Tongue (tissue), 2 donors: Measurements from ENCODE around the gene TRPM6. TPM values are rescaled to one million over a fixed set of nuclear protein-coding genes. Genes with fewer than 3 reads are reported as not detected.
A peak's percentile ranks its signal among the peaks of the same experiment; 100 is the strongest.
"Not testable (repeated sequence)": the region's sequence is repeated elsewhere in the genome, so short reads cannot be mapped to it uniquely, and the experiment has no call there.

Source experiments
- DNase-seq: peaks from one replicate; pipeline ENCODE4 v3.0.0-alpha.2; 2015
- total RNA-seq: library from RNA; depleted of rRNA; stranded (reverse); fragments of >200 nt; gene quantifications from one replicate; pipeline ENCODE4 v1.2.3, GENCODE V29; 2014

TRPM6 gene
- total RNA-seq, 1 donor from 2014 or later: 0.72 TPM

GRCh38 chr9:74855072-74855471 lies 32.6 kb downstream of the TRPM6 start:
- DNase-seq: no peak

GRCh38 chr9:74853024-74853423 lies 34.7 kb downstream of the TRPM6 start:
- not testable (repeated sequence) for DNase-seq

GRCh38 chr9:74848153-74848525 lies 39.6 kb downstream of the TRPM6 start:
- no peak for DNase-seq

DNA sequence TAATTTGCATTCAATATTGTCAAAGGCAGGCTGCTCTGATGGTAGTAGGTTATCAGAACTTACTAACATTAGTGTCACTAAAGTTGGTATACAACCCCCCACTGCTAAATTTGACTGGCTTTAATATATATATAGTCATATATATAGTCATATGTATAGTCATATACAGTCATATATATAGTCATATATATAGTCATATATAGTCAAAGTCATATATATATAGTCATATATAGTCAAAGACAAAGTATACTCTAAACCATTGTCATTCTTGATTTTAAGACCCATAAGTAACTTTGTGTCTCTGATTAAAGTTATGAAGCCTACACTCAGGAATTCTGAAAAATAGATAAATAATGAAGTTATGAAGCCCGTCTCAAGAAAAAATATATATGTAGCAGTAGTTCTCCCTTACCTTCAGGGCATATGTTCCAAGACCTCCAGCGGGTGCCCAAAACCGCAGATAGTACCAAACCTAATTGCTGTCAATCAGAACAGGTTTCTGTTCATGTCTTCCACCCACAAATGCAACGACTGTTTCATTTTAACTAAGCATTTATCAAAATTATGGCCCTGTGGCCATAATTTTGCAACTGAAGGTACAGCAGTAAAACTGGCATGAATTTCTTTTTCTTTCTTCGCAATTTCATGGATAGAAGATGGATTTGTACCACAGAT lies 40.1 kb downstream of the TRPM6 start:
- no peak for DNase-seq

GRCh38 chr9:74846766-74847165 lies 41.0 kb downstream of the TRPM6 start:
- no peak for DNase-seq

DNA sequence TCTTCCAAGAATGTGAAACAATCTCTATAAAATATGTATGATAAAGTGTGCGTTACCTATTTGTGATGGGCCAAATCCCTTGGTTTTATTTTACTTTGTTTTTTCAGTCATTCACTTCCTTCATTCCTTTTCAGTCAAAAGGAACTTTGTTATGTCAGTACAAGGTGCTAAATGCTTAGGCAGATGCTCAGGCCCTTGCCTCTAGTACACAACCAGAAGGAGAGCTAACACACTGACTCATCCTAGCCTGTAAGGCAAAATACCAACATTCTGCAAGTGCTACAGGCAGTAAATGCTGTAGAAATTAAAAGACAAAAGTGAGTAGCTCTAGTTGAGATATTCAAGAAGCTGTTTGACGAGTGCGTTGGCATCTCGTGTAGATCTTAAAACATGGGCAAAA lies 49.4 kb downstream of the TRPM6 start:
- peak; percentile 4 for DNase-seq

DNA sequence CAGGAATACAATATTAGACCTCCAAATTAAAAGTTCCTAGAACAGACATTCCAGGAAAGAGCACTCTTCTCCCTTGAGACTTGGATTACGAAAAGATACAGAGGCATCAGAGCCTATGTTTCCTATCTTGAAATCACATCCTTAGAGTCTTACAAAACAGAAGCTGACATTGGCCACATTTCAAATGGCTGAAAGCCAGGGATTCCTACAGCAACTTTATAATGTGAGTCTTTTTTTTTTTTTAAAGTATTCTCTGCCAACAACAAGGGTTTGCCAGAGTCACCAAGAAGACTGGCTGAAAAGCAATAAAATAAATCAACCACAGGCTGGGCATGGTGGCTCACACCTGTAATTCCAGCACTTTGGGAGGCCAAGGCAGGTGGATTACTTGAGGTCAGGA lies 63.1 kb downstream of the TRPM6 start:
- peak; percentile 58 for DNase-seq

- no peak for DNase-seq
Observed at GRCh38 chr9:74821636-74822035, 66.1 kb downstream of the TRPM6 start.

- no peak for DNase-seq
Observed at GRCh38 chr9:74817816-74818215, 69.9 kb downstream of the TRPM6 start.

- DNase-seq: no peak
Observed at GRCh38 chr9:74817281-74817810, 70.4 kb downstream of the TRPM6 start.

DNA sequence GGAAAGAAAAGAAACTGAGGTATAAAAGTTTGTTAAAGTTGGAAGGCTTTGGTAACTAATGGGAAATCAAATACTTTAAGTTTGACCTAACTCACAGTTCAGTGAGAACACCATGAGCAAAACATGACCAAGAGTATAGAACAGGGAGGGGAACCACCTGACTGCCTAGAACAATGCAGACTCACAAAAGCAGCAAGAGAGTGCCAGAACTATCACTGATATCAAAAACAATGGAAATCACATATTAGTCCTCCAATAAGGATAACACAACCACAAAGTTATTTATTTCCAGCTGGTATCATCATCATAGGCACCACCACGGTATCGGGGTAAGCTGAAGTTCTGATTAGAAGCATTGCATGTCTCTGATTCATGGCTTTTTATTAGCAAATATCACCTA lies 77.5 kb downstream of the TRPM6 start:
- no peak for DNase-seq

DNA sequence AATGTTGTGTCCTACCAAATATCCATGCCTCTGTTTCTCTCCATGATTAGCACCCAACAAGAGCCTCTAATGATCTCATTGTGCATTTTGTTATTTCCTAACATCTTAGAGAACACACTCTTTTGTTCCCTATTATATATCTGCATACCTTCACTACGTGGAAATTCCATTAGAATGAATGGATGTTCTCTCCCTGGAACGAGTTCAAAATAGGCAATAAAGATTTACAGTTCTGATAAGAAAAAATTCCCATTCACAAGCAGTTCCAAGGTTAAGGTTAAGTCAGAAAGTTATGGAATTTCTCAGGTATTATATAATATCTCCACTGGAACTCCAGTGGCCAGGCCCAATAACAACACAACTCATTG lies 83.7 kb downstream of the TRPM6 start:
- no peak for DNase-seq

DNA sequence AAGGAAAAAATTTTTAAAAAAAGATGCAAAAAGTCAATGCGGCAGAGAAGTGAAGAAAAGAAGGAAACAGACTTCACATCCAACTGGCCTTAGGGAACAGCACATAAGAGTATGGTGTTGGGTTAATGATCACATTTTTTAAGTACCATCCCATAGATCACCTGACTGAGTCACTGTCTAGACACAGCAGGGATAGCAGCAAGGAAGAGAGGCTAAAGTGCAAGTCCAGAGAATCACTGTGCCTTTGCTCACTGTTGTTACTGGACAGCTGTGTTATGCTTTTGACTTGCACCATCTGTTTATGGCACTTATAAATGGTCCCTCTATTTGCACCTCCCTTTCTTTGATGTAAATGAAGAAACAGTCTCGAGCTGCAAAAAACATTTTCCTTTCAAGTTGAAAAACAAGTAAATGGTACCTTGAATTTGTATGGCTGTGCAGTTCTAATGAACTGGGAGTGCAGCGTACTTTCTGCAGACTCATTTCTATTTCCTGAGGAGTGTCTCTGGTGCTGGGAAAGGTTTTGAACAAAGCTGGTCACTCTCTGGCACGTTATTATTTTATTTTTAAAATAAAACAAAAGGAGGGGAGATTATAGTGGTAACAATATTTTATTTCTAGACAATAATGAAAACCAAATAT lies 84.2 kb downstream of the TRPM6 start:
- DNase-seq: no peak

DNA sequence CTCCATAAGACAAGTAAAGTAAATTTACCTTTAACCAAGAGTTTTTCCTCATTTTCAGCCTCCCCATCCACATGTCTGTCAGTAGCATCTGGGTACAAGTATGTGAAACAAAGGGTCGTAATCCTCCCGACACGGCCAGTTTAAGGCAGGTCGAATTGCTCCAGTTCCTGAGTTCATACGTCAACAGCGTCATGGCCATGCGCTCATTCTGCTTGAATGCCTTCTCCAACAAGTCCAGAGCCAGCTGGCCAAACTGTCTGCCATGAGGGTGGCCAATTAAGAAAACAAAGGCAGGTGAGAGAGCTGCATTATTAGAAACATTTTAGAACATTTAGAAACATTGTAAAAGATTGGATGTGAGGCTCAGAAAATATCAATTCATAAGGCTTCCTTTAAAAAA lies 87.5 kb downstream of the TRPM6 start:
- DNase-seq: no peak

- DNase-seq: no peak
Observed at GRCh38 chr9:74795803-74796202, 91.9 kb downstream of the TRPM6 start.

GRCh38 chr9:74795081-74795480 lies 92.6 kb downstream of the TRPM6 start:
- no peak for DNase-seq

DNA sequence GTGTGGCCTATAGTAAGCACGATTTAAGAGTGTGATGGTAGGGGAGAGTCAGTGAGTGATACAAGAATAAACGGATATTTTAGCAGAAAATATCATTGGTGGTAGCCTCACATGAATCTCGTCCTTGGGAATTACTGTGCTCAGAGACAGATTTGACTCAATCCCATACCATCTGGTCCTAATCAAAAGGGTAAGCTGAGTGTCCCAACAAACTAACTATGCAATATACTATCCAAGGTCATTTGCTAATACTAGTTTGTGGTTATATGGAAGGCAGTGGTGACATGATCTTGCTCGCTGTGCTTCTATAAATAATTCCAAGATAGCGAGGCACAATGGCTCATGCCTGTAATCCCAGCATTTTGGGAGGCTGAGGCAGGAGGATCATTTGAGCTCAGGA lies 103.2 kb downstream of the TRPM6 start:
- no peak for DNase-seq

GRCh38 chr9:74783408-74783807 lies 104.3 kb downstream of the TRPM6 start:
- DNase-seq: no peak

DNA sequence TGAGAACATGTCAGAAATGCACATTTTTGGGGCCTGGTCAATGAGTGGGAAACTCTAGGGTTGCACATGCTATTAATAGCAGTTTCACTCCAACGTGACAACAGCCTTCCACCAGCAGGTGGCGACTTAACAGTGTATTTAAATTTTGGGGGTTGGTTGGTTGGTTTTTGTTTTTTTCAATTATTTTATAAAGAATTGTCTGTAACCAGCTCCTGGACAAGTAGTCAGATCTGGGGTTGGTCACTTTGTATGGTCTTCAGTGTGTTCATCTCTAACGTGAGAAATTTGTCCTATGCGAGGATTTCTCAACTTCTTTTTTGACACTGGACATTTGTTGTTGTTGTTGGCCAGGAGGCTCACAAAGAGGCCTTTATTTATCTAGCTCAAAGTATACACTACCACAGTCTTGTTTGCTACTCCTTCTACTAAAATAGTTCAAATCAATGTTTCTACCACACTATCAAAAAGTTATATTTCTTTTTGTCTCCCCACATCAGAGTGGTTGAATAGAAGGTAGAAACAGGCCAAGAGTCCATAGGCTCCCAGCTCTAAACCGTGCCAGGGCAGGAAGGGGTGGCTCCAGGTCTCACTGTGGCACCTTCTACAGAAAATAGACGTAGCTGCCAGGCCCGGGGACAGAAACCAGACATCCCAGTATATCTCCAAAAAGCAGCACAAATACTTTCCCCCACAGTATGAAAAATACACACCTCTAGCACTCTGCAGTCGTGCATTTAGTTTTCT lies 110.4 kb downstream of the TRPM6 start:
- peak; percentile 80 for DNase-seq

- no peak for DNase-seq
Observed at GRCh38 chr9:74775396-74775795, 112.3 kb downstream of the TRPM6 start.

DNA sequence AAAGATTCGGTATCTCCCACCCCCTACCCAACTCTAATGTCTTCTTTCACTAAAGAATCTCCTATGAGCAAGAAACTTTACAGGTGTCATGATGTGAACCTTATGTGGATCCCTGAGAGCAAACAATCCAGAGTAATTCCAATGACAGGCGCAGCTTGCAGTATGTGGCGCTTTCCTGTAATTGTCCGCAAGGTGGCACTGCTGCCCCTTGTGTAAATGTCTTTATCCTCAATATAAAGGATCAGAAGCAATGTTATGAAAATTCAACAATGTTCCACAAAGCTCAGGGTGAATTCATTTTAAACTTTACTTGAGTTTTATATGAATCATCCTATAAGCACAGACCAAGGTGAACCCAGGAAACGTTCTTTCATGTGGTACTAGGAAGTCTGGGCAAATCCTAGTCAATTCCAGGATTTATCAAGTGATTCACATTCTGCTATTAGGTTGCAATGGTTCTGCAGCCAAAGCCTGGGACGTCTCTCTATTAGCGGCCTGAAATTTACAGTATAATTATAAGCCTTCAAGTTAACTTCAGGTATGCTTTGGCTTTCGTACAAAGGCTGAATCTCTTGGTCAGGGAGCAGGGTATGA lies 113.7 kb downstream of the TRPM6 start:
- DNase-seq: peak; percentile 91

GRCh38 chr9:74772121-74772520 lies 115.6 kb downstream of the TRPM6 start:
- DNase-seq: no peak

GRCh38 chr9:74771672-74772071 lies 116.0 kb downstream of the TRPM6 start:
- DNase-seq: no peak
